ENCODE data around the gene ARHGAP27.

Gene ARHGAP27

GRCh38 chr17:45380046-45380765, 52.5 kb downstream of the ARHGAP27 start:
- Mint-ChIP-seq H3K9me3 (no peaks in the 10 kb centered on the region), H3K27ac (no peak overlapping the region), H3K36me3 (ENCODE audit: low read depth) (no peaks in the 10 kb centered on the region), H3K4me3 (no peak overlapping the region), H3K4me1 (ENCODE audit: low read depth) (peaks cover 6% of the 10 kb centered on the region), H3K27me3 (ENCODE audit: low read depth) (peaks cover 18% of the 10 kb centered on the region)

GRCh38 chr17:45377401-45377800, 55.3 kb downstream of the ARHGAP27 start:
- Mint-ChIP-seq H3K27me3 (ENCODE audit: low read depth) (peaks cover 15% of the 10 kb centered on the region), H3K9me3 (no peaks in the 10 kb centered on the region), H3K27ac (no peak overlapping the region), H3K4me3 (no peak overlapping the region), H3K36me3 (ENCODE audit: low read depth) (no peaks in the 10 kb centered on the region), H3K4me1 (ENCODE audit: low read depth) (peaks cover 4% of the 10 kb centered on the region)

GRCh38 chr17:45376171-45377005, 56.3 kb downstream of the ARHGAP27 start:
- no peaks in the 10 kb centered on the region for H3K9me3 Mint-ChIP-seq
- no peak overlapping the region for H3K4me3 Mint-ChIP-seq
- H3K36me3 Mint-ChIP-seq (ENCODE audit: low read depth), result no peaks in the 10 kb centered on the region
- H3K4me1 Mint-ChIP-seq (ENCODE audit: low read depth), result peaks cover 9% of the 10 kb centered on the region
- H3K27me3 Mint-ChIP-seq (ENCODE audit: low read depth), result peaks cover 21% of the 10 kb centered on the region
- no peak overlapping the region for H3K27ac Mint-ChIP-seq

- H3K27ac Mint-ChIP-seq, result no peak overlapping the region
- H3K4me3 Mint-ChIP-seq, result no peak overlapping the region
- H3K27me3 Mint-ChIP-seq (ENCODE audit: low read depth), result peaks cover 29% of the 10 kb centered on the region
- no peaks in the 10 kb centered on the region for H3K36me3 Mint-ChIP-seq (ENCODE audit: low read depth)
- H3K4me1 Mint-ChIP-seq (ENCODE audit: low read depth), result peaks cover 18% of the 10 kb centered on the region
- H3K9me3 Mint-ChIP-seq, result no peaks in the 10 kb centered on the region
These were observed 58.2 kb downstream of the ARHGAP27 start for GRCh38 chr17:45374501-45374900.

GRCh38 chr17:45372325-45372869, 60.3 kb downstream of the ARHGAP27 start:
- no peak overlapping the region for H3K4me3 Mint-ChIP-seq
- H3K27me3 Mint-ChIP-seq (ENCODE audit: low read depth), result peaks cover 20% of the 10 kb centered on the region
- no peaks in the 10 kb centered on the region for H3K9me3 Mint-ChIP-seq
- peaks cover 16% of the 10 kb centered on the region for H3K4me1 Mint-ChIP-seq (ENCODE audit: low read depth)
- no peaks in the 10 kb centered on the region for H3K36me3 Mint-ChIP-seq (ENCODE audit: low read depth)
- H3K27ac Mint-ChIP-seq, result no peak overlapping the region

GRCh38 chr17:45371414-45372324, 61.0 kb downstream of the ARHGAP27 start:
- Mint-ChIP-seq H3K9me3 (no peaks in the 10 kb centered on the region), H3K36me3 (ENCODE audit: low read depth) (no peaks in the 10 kb centered on the region), H3K27me3 (ENCODE audit: low read depth) (peaks cover 19% of the 10 kb centered on the region), H3K4me3 (peak overlapping the region; percentile 41), H3K4me1 (ENCODE audit: low read depth) (peaks cover 16% of the 10 kb centered on the region), H3K27ac (no peak overlapping the region)

- Mint-ChIP-seq H3K9me3 (no peaks in the 10 kb centered on the region), H3K27ac (no peak overlapping the region), H3K4me3 (no peak overlapping the region), H3K4me1 (ENCODE audit: low read depth) (peaks cover 16% of the 10 kb centered on the region), H3K36me3 (ENCODE audit: low read depth) (no peaks in the 10 kb centered on the region), H3K27me3 (ENCODE audit: low read depth) (peaks cover 21% of the 10 kb centered on the region)
These were observed 61.7 kb downstream of the ARHGAP27 start for GRCh38 chr17:45370949-45371413.

- H3K27me3 Mint-ChIP-seq (ENCODE audit: low read depth), result peaks cover 24% of the 10 kb centered on the region
- H3K4me3 Mint-ChIP-seq, result no peak overlapping the region
- H3K36me3 Mint-ChIP-seq (ENCODE audit: low read depth), result no peaks in the 10 kb centered on the region
- peaks cover 16% of the 10 kb centered on the region for H3K4me1 Mint-ChIP-seq (ENCODE audit: low read depth)
- H3K27ac Mint-ChIP-seq, result no peak overlapping the region
- no peaks in the 10 kb centered on the region for H3K9me3 Mint-ChIP-seq
These were observed 63.2 kb downstream of the ARHGAP27 start for GRCh38 chr17:45369421-45369820.

- no peaks in the 10 kb centered on the region for H3K9me3 Mint-ChIP-seq
- no peak overlapping the region for H3K27ac Mint-ChIP-seq
- H3K36me3 Mint-ChIP-seq (ENCODE audit: low read depth), result no peaks in the 10 kb centered on the region
- H3K4me1 Mint-ChIP-seq (ENCODE audit: low read depth), result peaks cover 16% of the 10 kb centered on the region
- peaks cover 25% of the 10 kb centered on the region for H3K27me3 Mint-ChIP-seq (ENCODE audit: low read depth)
- H3K4me3 Mint-ChIP-seq, result no peak overlapping the region
These were observed 64.0 kb downstream of the ARHGAP27 start for GRCh38 chr17:45368651-45369050.

- Mint-ChIP-seq H3K36me3 (ENCODE audit: low read depth) (no peaks in the 10 kb centered on the region), H3K27me3 (ENCODE audit: low read depth) (peaks cover 32% of the 10 kb centered on the region), H3K27ac (no peak overlapping the region), H3K4me3 (no peak overlapping the region), H3K9me3 (peaks cover 6% of the 10 kb centered on the region), H3K4me1 (ENCODE audit: low read depth) (peaks cover 12% of the 10 kb centered on the region)
These were observed 65.5 kb downstream of the ARHGAP27 start for GRCh38 chr17:45367216-45367615.

- H3K4me3 Mint-ChIP-seq, result no peak overlapping the region
- peaks cover 31% of the 10 kb centered on the region for H3K27me3 Mint-ChIP-seq (ENCODE audit: low read depth)
- H3K9me3 Mint-ChIP-seq, result peaks cover 6% of the 10 kb centered on the region
- no peaks in the 10 kb centered on the region for H3K36me3 Mint-ChIP-seq (ENCODE audit: low read depth)
- no peak overlapping the region for H3K27ac Mint-ChIP-seq
- peaks cover 9% of the 10 kb centered on the region for H3K4me1 Mint-ChIP-seq (ENCODE audit: low read depth)
These were observed 66.0 kb downstream of the ARHGAP27 start for GRCh38 chr17:45366691-45367090.

- H3K4me1 Mint-ChIP-seq (ENCODE audit: low read depth), result peaks cover 5% of the 10 kb centered on the region
- H3K27me3 Mint-ChIP-seq (ENCODE audit: low read depth), result peaks cover 32% of the 10 kb centered on the region
These were observed 66.6 kb downstream of the ARHGAP27 start for GRCh38 chr17:45366049-45366448.

GRCh38 chr17:45364531-45365390, 67.9 kb downstream of the ARHGAP27 start:
- H3K36me3 Mint-ChIP-seq (ENCODE audit: low read depth), result no peaks in the 10 kb centered on the region
- no peaks in the 10 kb centered on the region for H3K4me1 Mint-ChIP-seq (ENCODE audit: low read depth)
- H3K27ac Mint-ChIP-seq, result no peak overlapping the region
- H3K4me3 Mint-ChIP-seq, result no peak overlapping the region
- H3K9me3 Mint-ChIP-seq, result peaks cover 6% of the 10 kb centered on the region
- H3K27me3 Mint-ChIP-seq (ENCODE audit: low read depth), result peaks cover 28% of the 10 kb centered on the region

More at GRCh38 chr17:45366049-45366448, 66.6 kb downstream of the ARHGAP27 start:
- Mint-ChIP-seq H3K4me3 (no peak overlapping the region), H3K36me3 (ENCODE audit: low read depth) (no peaks in the 10 kb centered on the region), H3K27ac (no peak overlapping the region), H3K9me3 (peaks cover 6% of the 10 kb centered on the region)

All from T-helper 1 cell treated with Interleukin-12 subunit alpha and Interleukin-12 subunit beta and Interleukin-4 antibody, amounts not matched to agents 30 μg/mL and 1 μg/mL, for 36 hours (primary cell).